Bronchial epithelial cell (primary cell): ENCODE data around the gene MDFI. TPM values are rescaled to one million over a fixed set of nuclear protein-coding genes. Genes with fewer than 3 reads are reported as not detected.

Experiments
- DNase-seq: peaks from one replicate; pipeline ENCODE4 v3.0.0-alpha.2; 2010; ENCODE audit warnings: low read depth
- FAIRE-seq: peaks from 2 replicates; lab custom pipeline; 2011; peaks lifted over from hg19 to GRCh38; lab: Jason Lieb, UNC
- H3K27me3 ChIP-seq: 2 replicates; pipeline ENCODE4 v1.5.1; 2011; ENCODE audit warnings: low read length; ENCODE audit not compliant: control insufficient read depth, insufficient read depth
- H3K36me3 ChIP-seq: 2 replicates; pipeline ENCODE4 v1.5.1; 2011; ENCODE audit warnings: low read length; ENCODE audit not compliant: control insufficient read depth, insufficient read depth
- H3K4me3 ChIP-seq: 2 replicates; pipeline ENCODE4 v1.5.1; 2011; ENCODE audit warnings: mild to moderate bottlenecking, low read depth, low read length, control low read depth
- total RNA-seq: library from RNA; depleted of rRNA; stranded (reverse); fragments of >200 nt; gene quantifications from 2 replicates; pipeline ENCODE4 v1.2.1, GENCODE V29; 2014
- TF ChIP-seq, protein P1 (sequence below): IDR thresholded peaks from 2 replicates; pipeline ENCODE4 v1.5.1; 2011; ENCODE audit warnings: mild to moderate bottlenecking, moderate library complexity, low read length, control low read depth, inconsistent platforms; ENCODE audit not compliant: insufficient read depth, severe bottlenecking

Gene MDFI
- total RNA-seq, 1 donor from 2014 or later, result 57.1 TPM

DNA sequence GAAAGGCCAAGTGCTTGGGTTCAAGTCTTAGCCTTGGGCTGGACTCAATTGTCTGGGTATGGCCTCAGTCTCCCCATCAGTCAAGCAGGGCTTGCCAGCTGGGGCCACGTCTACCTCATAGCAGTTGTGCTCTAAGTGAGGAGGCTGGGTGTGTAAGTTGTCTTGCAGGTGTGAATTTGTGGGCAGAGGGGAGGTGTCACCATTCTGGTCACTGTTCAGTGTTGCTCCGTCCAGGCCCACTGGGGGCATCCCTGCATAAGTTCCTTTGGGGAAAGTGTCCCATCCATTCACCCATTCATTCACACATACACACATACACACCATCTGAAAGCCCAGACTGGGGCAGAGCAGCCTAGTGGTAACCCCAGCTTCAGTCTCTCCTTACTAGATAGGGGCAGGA lies 60.8 kb downstream of the MDFI start:
- Histone ChIP-seq H3K27me3 (no peaks in the 10 kb centered on the region), H3K36me3 (peaks cover 10% of the 10 kb centered on the region), H3K4me3 (no peak overlapping the region)
- DNase-seq (no peak), FAIRE-seq (peak; percentile 18)
- TF ChIP-seq, protein P1, sequence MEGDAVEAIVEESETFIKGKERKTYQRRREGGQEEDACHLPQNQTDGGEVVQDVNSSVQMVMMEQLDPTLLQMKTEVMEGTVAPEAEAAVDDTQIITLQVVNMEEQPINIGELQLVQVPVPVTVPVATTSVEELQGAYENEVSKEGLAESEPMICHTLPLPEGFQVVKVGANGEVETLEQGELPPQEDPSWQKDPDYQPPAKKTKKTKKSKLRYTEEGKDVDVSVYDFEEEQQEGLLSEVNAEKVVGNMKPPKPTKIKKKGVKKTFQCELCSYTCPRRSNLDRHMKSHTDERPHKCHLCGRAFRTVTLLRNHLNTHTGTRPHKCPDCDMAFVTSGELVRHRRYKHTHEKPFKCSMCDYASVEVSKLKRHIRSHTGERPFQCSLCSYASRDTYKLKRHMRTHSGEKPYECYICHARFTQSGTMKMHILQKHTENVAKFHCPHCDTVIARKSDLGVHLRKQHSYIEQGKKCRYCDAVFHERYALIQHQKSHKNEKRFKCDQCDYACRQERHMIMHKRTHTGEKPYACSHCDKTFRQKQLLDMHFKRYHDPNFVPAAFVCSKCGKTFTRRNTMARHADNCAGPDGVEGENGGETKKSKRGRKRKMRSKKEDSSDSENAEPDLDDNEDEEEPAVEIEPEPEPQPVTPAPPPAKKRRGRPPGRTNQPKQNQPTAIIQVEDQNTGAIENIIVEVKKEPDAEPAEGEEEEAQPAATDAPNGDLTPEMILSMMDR, result no peak

DNA sequence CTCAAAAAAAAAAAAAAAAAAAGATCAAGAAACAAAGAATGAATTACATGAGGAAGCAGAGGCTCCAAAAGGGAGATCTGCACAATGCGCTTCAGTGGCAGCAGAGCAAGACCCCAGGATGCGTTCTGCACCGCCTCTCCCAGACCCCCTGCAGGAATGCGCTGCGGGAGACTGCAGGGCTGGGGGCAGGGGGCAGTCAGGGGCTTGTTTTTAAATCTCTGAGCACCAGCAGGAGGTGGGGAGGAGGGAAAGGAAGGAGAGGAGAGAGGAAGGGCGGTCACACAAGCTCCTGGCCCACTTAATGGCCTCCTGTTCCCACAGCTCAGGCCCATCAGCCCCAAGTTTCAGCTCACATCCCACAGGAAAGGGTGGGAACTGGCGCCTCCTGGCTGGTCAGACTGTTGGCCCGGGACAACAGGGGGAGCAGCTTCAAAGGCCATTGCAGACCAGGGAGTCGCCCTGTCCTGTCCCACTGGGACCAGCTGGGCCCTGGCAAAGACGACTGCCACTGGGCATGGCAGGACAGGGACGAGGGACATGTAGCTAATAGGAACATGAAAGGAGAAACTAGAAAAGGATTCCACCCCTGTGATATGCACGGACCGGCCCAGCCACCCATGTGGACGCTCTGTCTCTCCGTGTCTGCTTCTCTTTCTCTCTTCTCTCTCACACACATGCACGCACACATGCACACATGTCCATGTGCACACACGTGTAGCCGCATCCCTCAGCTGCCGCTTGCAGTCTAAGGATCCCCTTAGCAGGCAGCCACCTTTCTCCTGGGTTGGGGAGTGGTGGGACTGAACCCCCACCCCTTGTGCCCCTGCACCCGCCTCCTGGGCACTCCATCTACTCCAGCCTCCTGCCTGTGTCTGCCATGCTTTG lies 62.4 kb downstream of the MDFI start:
- TF ChIP-seq, protein P1, result no peak
- FAIRE-seq (peak; percentile 66), DNase-seq (no peak)
- H3K4me3 ChIP-seq, result no peak overlapping the region
- H3K27me3 ChIP-seq, result no peaks in the 10 kb centered on the region
- peaks cover 11% of the 10 kb centered on the region for H3K36me3 ChIP-seq

DNA sequence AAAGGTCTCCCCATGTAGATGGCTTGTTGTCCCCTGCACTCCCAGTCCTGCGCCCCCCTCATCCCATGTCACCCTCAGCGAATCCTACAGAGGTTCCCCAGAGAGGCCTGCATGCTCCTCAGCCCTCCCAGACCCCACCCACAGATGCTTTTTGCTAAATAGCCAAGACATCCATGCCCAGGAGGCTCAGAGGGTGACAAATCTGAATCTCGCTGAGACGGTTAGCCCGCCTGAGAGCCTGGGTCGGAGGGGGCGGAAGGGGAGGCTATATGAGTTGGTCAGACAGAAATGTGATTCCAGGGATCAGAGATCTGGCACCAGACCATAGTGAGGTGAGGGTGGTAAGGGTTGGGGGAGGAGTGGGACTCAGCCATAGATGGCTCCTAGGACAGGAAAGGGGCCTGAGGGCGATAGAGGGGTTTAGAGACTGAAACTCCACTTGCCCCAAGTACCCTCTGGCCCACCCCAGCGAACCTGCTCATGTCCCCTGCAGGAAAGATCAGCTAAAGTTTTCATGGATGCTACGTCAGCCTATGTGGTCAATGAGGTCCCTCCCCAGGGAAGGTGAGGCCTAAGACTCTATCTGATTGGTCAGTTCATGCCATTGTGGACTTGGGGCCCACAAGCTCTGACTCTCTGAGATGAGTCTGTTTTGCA lies 63.9 kb downstream of the MDFI start:
- no peak for FAIRE-seq
- DNase-seq, result no peak
- TF ChIP-seq, protein P1, result no peak
- H3K27me3 ChIP-seq, result no peaks in the 10 kb centered on the region
- peaks cover 9% of the 10 kb centered on the region for H3K36me3 ChIP-seq
- no peak overlapping the region for H3K4me3 ChIP-seq

DNA sequence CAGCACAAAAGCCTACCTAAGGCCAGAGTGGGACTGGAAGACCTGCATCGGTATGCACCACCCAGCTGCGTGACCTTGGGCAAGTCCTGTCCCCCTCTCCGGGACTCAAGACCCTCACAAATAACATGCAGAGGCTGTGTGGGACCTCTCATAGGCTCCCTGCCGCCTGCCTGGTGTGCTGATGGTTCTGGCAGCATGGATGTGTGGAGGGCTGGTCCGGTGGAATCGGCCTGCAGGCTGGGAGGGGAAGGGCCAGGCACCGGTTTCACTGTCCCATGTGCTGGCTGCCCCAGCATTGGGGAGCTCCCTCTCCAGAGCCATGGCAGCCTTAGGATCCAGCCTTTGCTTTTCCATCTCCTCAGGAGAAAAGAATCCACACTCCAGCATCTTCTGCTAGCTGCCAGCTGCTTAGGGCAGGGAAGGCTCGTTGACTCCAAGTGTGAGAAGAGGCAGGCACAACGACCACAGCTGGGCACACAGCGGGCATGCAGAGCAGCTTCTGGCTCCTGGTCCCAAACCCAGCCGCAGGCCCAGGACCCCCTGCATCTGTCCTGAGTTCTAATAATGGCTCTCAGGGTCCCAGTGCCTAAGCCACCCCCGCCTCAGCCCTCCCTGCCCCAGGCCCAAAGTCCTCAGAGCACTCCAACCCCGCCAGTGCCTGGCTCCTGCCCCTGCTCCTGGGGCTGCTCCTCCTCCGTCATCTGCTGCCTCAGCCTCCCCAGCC lies 64.7 kb downstream of the MDFI start:
- FAIRE-seq (no peak), DNase-seq (no peak)
- Histone ChIP-seq H3K4me3 (no peak overlapping the region), H3K27me3 (no peaks in the 10 kb centered on the region), H3K36me3 (peaks cover 9% of the 10 kb centered on the region)
- TF ChIP-seq, protein P1, result no peak

Other genes with a start within 250 kb of the MDFI start
- gene FOXP4, start 92.1 kb upstream of the MDFI start, total RNA-seq, result 2.1 and 2.3 TPM in 2 replicates
- gene TFEB, start 97.1 kb downstream of the MDFI start, total RNA-seq, result 6.8 and 13.2 TPM in 2 replicates
- gene PGC, start 108.9 kb downstream of the MDFI start, total RNA-seq, result not detected in 2 replicates
- 0.77 and 0.79 TPM in 2 replicates for gene FRS3, start 141.4 kb downstream of the MDFI start, total RNA-seq
- 0.53 and 0.90 TPM in 2 replicates for gene PRICKLE4, start 142.3 kb downstream of the MDFI start, total RNA-seq
- 35.2 and 55.0 TPM in 2 replicates for gene TOMM6, start 149.2 kb downstream of the MDFI start, total RNA-seq